H1 (cell line): ENCODE measurements around the gene POU3F1. TPM values are rescaled to one million over a fixed set of nuclear protein-coding genes. Genes with fewer than 3 reads are reported as not detected.

Experiments used
- BCL11A ChIP-seq, 2 experiments: IDR thresholded peaks; one replicate each; pipeline ENCODE4 v1.6.1; 2011; ENCODE audit warnings: low read depth in 2 of 2, low read length in 2 of 2, mild to moderate bottlenecking in 2 of 2
- BRCA1 ChIP-seq: IDR thresholded peaks from 2 replicates; pipeline ENCODE4 v1.6.1; 2012; ENCODE audit warnings: low read depth, low read length, improper control_type of control experiment
- GABPA ChIP-seq: IDR thresholded peaks from 2 replicates; pipeline ENCODE4 v1.6.1; 2011; ENCODE audit warnings: mild to moderate bottlenecking, low read length, moderate library complexity, borderline replicate concordance; ENCODE audit not compliant: insufficient read depth
- MAFK ChIP-seq: IDR thresholded peaks from 2 replicates; pipeline ENCODE4 v1.6.1; 2012; ENCODE audit warnings: low read depth, mild to moderate bottlenecking, improper control_type of control experiment, low read length
- NRF1 ChIP-seq: IDR thresholded peaks from 2 replicates; pipeline ENCODE4 v1.6.1; 2011; ENCODE audit warnings: mild to moderate bottlenecking, low read depth, low read length, improper control_type of control experiment
- polyA plus RNA-seq, 7 experiments: library from polyadenylated mRNA; depleted of rRNA in 3 of 7; stranded (reverse) in 5 of 7; unstranded in 2 of 7; fragments of >200 nt in 5 of 7; fragments of 200-250 nt in 2 of 7; gene quantifications; 1 replicate in 5 of 7; 2 replicates in 1 of 7; 4 replicates in 1 of 7; pipeline versions ENCODE4 v1.2.1 to v1.2.3, GENCODE V29; 2011 to 2013; ENCODE audit warnings: missing spikeins in 2 of 7, mixed read lengths in 2 of 7
- total RNA-seq: library from RNA; stranded (reverse); fragmentation: NEBNext Ultra II Directional; extraction: Animal tissue kit (Norgen Biotek cat#: 25700); gene quantifications from 2 replicates; pipeline ENCODE4 v1.2.1, GENCODE V29; 2021

The POU3F1 gene
- total and polyA plus RNA-seq, 2 of the 8 experiments (the other 6 are each of a cell fraction or from before 2014, with no cell fraction given), result 4.2 to 10.8 TPM

- TF ChIP-seq NRF1 (no peak), GABPA (no peak), MAFK (no peak), BCL11A (IDR thresholded peaks at IDR 0.05; ENCODE audit: low read depth in 2 of 2, low read length in 2 of 2) (no peak), BRCA1 (no peak)
Measured at GRCh38 chr1:38088791-38089190, 42.2 kb upstream of the POU3F1 start (continued).
